GM12878 (cell line): ENCODE measurements around the gene C21orf58. TPM values are rescaled to one million over a fixed set of nuclear protein-coding genes. Genes with fewer than 3 reads are reported as not detected.

Source experiments
- BACH1 ChIP-seq: fragments of 450-650 bp; IDR thresholded peaks from 2 replicates; pipeline ENCODE4 v1.6.1; 2017; ENCODE audit warnings: mild to moderate bottlenecking, borderline replicate concordance
- CTCF ChIP-seq, 3 experiments: IDR thresholded peaks in 2 of 3; conservative IDR thresholded peaks in 1 of 3; 2 replicates each; pipeline ENCODE4 v1.5.1; 2011; ENCODE audit warnings: low read depth in 3 of 3, low read length in 3 of 3, mild to moderate bottlenecking in 3 of 3, control low read depth in 2 of 3, moderate library complexity in 2 of 3, inconsistent platforms in 1 of 3, mixed read lengths in 1 of 3; ENCODE audit not compliant: control insufficient read depth in 2 of 3, insufficient read depth in 1 of 3; ENCODE audit errors: extremely low read depth in 1 of 3
- ETV6 ChIP-seq, 2 experiments: fragments of 450-650 bp in 1 of 2; IDR thresholded peaks in 1 of 2; conservative IDR thresholded peaks in 1 of 2; 2 replicates each; pipeline ENCODE4 v1.6.1; 2014; ENCODE audit warnings: antibody characterized with exemption in 1 of 2, borderline replicate concordance in 1 of 2, low read depth in 1 of 2, mild to moderate bottlenecking in 1 of 2, moderate library complexity in 1 of 2
- JUNB ChIP-seq: IDR thresholded peaks from 2 replicates; pipeline ENCODE4 v1.6.1; 2016; ENCODE audit warnings: antibody characterized with exemption, mild to moderate bottlenecking
- NRF1 ChIP-seq: conservative IDR thresholded peaks from 2 replicates; pipeline ENCODE4 v1.6.1; 2011; ENCODE audit warnings: mild to moderate bottlenecking, low read depth, low read length, improper control_type of control experiment
- PBX3 ChIP-seq: IDR thresholded peaks from 2 replicates; pipeline ENCODE4 v1.6.1; 2011; ENCODE audit warnings: mild to moderate bottlenecking, low read depth, low read length, moderate library complexity; ENCODE audit not compliant: insufficient replicate concordance
- POLR2A ChIP-seq: IDR thresholded peaks from 2 replicates; pipeline ENCODE4 v1.6.1; 2011; ENCODE audit warnings: low read depth, mild to moderate bottlenecking, low read length
- POLR2AphosphoS2 ChIP-seq: IDR thresholded peaks from 2 replicates; pipeline ENCODE4 v1.6.1; 2011; ENCODE audit warnings: low read depth, mild to moderate bottlenecking, low read length, improper control_type of control experiment, moderate library complexity
- RELB ChIP-seq: fragments of 450-650 bp; IDR thresholded peaks from 2 replicates; pipeline ENCODE4 v1.6.1; 2017; ENCODE audit warnings: low read depth, mild to moderate bottlenecking, moderate library complexity
- RUNX3 ChIP-seq: IDR thresholded peaks from 2 replicates; pipeline ENCODE4 v1.6.1; 2012; ENCODE audit warnings: low read length, inconsistent platforms
- SKIL ChIP-seq: fragments of 450-650 bp; IDR thresholded peaks from 2 replicates; pipeline ENCODE4 v1.6.1; 2017; ENCODE audit warnings: mild to moderate bottlenecking, low read depth, inconsistent platforms; ENCODE audit not compliant: poor library complexity, severe bottlenecking
- ZBED1 ChIP-seq: IDR thresholded peaks from 2 replicates; pipeline ENCODE4 v1.6.1; 2016; ENCODE audit warnings: borderline replicate concordance
- ZBTB40 ChIP-seq: fragments of 450-650 bp; IDR thresholded peaks from 2 replicates; pipeline ENCODE4 v1.6.1; 2016; ENCODE audit warnings: mild to moderate bottlenecking, moderate library complexity, borderline replicate concordance
- polyA plus RNA-seq, 11 experiments: library from polyadenylated mRNA; depleted of rRNA in 4 of 11; unstranded in 6 of 11; stranded (reverse) in 5 of 11; fragments of >200 nt; fragmentation: Nextera tagmentation in 4 of 11; fragmentation: Illumina TruSeq in 1 of 11; extraction: Ambion mirVana in 4 of 11; extraction: Trizol in 1 of 11; gene quantifications; 1 replicate in 1 of 11; 2 replicates in 10 of 11; pipeline versions ENCODE4 v1.2.1 to v1.2.3, GENCODE V29; 2011 to 2016; ENCODE audit warnings: inconsistent platforms in 2 of 11, missing spikeins in 2 of 11, low read depth in 1 of 11
- total RNA-seq, 4 experiments: library from RNA; depleted of rRNA in 3 of 4; stranded (reverse); fragments of >200 nt in 3 of 4; fragmentation: Illumina TruSeq in 1 of 4; extraction: Trizol in 1 of 4; gene quantifications; 2 replicates each; pipeline versions ENCODE4 v1.2.1 to v1.2.3, GENCODE V29; 2013 to 2021

The C21orf58 gene
- total and polyA plus RNA-seq, 10 of the 15 experiments (the other 5 are each of a cell fraction or from before 2014, with no cell fraction given) = 1.1 to 22.3 (median 11.8) TPM

GRCh38 chr21:46325073-46325912 lies 1.6 kb upstream of the C21orf58 start (continued):
- no peak for TF ChIP-seq RELB
- TF ChIP-seq ETV6 (conservative IDR thresholded peaks at IDR 0.05 in 1 of 2, IDR thresholded peaks at IDR 0.05 in 1 of 2; ENCODE audit: borderline replicate concordance in 1 of 2, low read depth in 1 of 2) = no peak
- 0 out of 2 replicates have a peak, but pooled peaks have one; percentile 13 for TF ChIP-seq POLR2A
- peak; percentile 20; the same call in 1 of the 2 replicates for TF ChIP-seq RUNX3
- TF ChIP-seq SKIL = no peak
- no peak for TF ChIP-seq ZBTB40
- no peak for TF ChIP-seq BACH1
- TF ChIP-seq NRF1 = no peak
- TF ChIP-seq JUNB = no peak
- TF ChIP-seq ZBED1 = peak; percentile 75; the same call in 1 of the 2 replicates
- TF ChIP-seq PBX3 = no peak
- TF ChIP-seq CTCF (IDR thresholded peaks at IDR 0.05 in 2 of 3, conservative IDR thresholded peaks at IDR 0.05 in 1 of 3; ENCODE audit: control insufficient read depth in 2 of 3, extremely low read depth in 1 of 3, insufficient read depth in 1 of 3, low read depth in 3 of 3, low read length in 3 of 3) = peak in 2 of 3 experiments; percentile 31 to 32; a peak in 3 of 6 replicates
- no peak for TF ChIP-seq POLR2AphosphoS2
